Smooth muscle cell (in vitro differentiated cells): ENCODE measurements around the gene DKK1. TPM values are rescaled to one million over a fixed set of nuclear protein-coding genes. Genes with fewer than 3 reads are reported as not detected.
A peak's percentile ranks its signal among the peaks of the same experiment; 100 is the strongest.

Source experiments
- DNase-seq: peaks from one replicate; lab custom pipeline; 2025; ENCODE audit not compliant: unreplicated experiment; lab: John Stamatoyannopoulos, UW
- H2AFZ ChIP-seq: fragments of 200-600 bp; sonication (generic); 2 replicates; pipeline ENCODE4 v1.6.0; 2016; ENCODE audit warnings: antibody characterized with exemption, low read depth, mild to moderate bottlenecking
- H3F3A ChIP-seq: fragments of 200-600 bp; sonication (generic); 2 replicates; pipeline ENCODE4 v1.6.0; 2017; ENCODE audit warnings: antibody characterized with exemption, low read depth
- H3K27ac ChIP-seq: fragments of 200-600 bp; sonication (generic); 2 replicates; pipeline ENCODE4 v1.5.1; 2016; ENCODE audit warnings: low read depth, mild to moderate bottlenecking
- H3K27me3 ChIP-seq: fragments of 200-600 bp; sonication (generic); 2 replicates; pipeline ENCODE4 v1.6.1; 2016; ENCODE audit warnings: low read depth, mild to moderate bottlenecking
- H3K36me3 ChIP-seq: fragments of 200-600 bp; sonication (generic); 2 replicates; pipeline ENCODE4 v1.5.1; 2016; ENCODE audit warnings: low read depth
- H3K4me1 ChIP-seq: fragments of 200-600 bp; sonication (generic); 2 replicates; pipeline ENCODE4 v1.5.1; 2016; ENCODE audit warnings: low read depth
- H3K4me2 ChIP-seq: fragments of 200-600 bp; sonication (generic); 2 replicates; pipeline ENCODE4 v1.6.0; 2016; ENCODE audit warnings: mild to moderate bottlenecking
- H3K4me3 ChIP-seq: fragments of 200-600 bp; sonication (generic); 2 replicates; pipeline ENCODE4 v1.5.1; 2016; ENCODE audit warnings: mild to moderate bottlenecking
- H3K79me2 ChIP-seq: fragments of 200-600 bp; sonication (generic); 2 replicates; pipeline ENCODE4 v1.6.0; 2016; ENCODE audit warnings: low read depth, mild to moderate bottlenecking
- H3K9ac ChIP-seq: fragments of 200-600 bp; sonication (generic); 2 replicates; pipeline ENCODE4 v1.6.0; 2016; ENCODE audit warnings: low read depth
- H3K9me3 ChIP-seq: fragments of 200-600 bp; sonication (generic); replicated peaks from 2 replicates; pipeline ENCODE4 v1.5.1; 2016; ENCODE audit warnings: low read depth
- H4K20me1 ChIP-seq: fragments of 200-600 bp; sonication (generic); 2 replicates; pipeline ENCODE4 v1.6.0; 2016; ENCODE audit warnings: low read depth
- WGBS: methylation state at CpG from one replicate; pipeline ENCODE4 v1.1.7; 2016; ENCODE audit warnings: low lambda C conversion rate; 5-methylcytosine and 5-hydroxymethylcytosine counted together
- polyA plus RNA-seq: library from polyadenylated mRNA; unstranded; fragments of >200 nt; fragmentation: Nextera tagmentation; extraction: Ambion mirVana; gene quantifications from 2 replicates; pipeline ENCODE4 v1.2.1, GENCODE V29; 2016
- total RNA-seq: library from RNA; depleted of rRNA; stranded (reverse); fragments of >200 nt; gene quantifications from 2 replicates; pipeline ENCODE4 v1.2.3, GENCODE V29; 2014
- TF ChIP-seq, protein P1 (sequence below): fragments of 200-600 bp; sonication (generic); IDR thresholded peaks from 2 replicates; pipeline ENCODE4 v1.5.1; 2017; ENCODE audit warnings: borderline replicate concordance, mild to moderate bottlenecking, antibody characterized with exemption; ENCODE audit not compliant: insufficient read depth, poor library complexity, severe bottlenecking

Gene DKK1
- total and polyA plus RNA-seq, 2 experiments from 2014 or later: 59.5 to 76.6 TPM

DNA sequence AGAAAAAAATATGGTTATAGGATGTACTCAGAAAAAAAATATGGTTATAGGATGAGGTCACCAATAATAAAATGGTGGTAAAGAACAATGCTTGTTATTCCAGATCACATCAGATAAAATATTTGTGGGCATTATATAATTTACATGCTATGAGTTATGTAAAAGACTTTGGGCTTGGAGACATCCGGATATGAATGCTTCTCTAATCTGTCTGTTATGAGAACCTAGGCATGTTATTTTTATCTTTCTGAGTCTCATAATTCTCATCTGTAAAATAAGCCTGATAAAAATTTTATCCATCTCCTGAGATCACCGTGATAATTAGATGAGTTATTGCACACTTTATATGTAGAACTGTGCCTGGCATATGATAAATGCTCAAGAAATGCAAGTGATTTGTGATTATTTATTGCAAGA lies 37.8 kb downstream of the DKK1 start:
- Histone ChIP-seq H3K79me2 (no peaks in the 10 kb centered on the region), H2AFZ (no peak overlapping the region), H4K20me1 (no peaks in the 10 kb centered on the region), H3K4me2 (no peak overlapping the region), H3K9me3 (no peaks in the 10 kb centered on the region), H3K4me1 (peaks cover 5% of the 10 kb centered on the region), H3F3A (no peaks in the 10 kb centered on the region), H3K36me3 (no peaks in the 10 kb centered on the region), H3K4me3 (no peak overlapping the region), H3K27me3 (no peaks in the 10 kb centered on the region), H3K27ac (no peak overlapping the region), H3K9ac (no peak overlapping the region)
- TF ChIP-seq, protein P1, sequence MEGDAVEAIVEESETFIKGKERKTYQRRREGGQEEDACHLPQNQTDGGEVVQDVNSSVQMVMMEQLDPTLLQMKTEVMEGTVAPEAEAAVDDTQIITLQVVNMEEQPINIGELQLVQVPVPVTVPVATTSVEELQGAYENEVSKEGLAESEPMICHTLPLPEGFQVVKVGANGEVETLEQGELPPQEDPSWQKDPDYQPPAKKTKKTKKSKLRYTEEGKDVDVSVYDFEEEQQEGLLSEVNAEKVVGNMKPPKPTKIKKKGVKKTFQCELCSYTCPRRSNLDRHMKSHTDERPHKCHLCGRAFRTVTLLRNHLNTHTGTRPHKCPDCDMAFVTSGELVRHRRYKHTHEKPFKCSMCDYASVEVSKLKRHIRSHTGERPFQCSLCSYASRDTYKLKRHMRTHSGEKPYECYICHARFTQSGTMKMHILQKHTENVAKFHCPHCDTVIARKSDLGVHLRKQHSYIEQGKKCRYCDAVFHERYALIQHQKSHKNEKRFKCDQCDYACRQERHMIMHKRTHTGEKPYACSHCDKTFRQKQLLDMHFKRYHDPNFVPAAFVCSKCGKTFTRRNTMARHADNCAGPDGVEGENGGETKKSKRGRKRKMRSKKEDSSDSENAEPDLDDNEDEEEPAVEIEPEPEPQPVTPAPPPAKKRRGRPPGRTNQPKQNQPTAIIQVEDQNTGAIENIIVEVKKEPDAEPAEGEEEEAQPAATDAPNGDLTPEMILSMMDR: no peak
- WGBS: 87% methylated on average over 2 of the region's 2 CpGs
- no peak for DNase-seq

DNA sequence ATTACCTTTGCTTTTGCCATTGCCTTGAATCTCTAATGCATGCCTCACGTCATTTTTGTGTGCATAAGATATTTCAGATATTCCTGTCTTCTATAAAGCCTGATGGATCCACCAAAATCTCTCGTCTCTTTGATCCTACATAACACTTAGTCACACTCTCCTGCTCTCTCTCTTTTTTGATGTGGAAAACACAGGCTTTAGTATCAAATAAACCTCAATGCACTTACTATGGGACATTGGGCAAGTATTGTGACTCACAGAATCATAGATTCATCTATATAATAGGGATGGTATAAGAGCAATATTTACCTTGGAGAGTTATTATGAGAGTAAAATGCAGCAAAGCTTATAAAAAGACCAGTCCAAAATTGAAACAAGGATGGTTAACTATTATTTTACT lies 39.1 kb downstream of the DKK1 start:
- H3K27ac ChIP-seq: no peak overlapping the region
- 70% methylated on average over 2 of the region's 2 CpGs for WGBS

DNA sequence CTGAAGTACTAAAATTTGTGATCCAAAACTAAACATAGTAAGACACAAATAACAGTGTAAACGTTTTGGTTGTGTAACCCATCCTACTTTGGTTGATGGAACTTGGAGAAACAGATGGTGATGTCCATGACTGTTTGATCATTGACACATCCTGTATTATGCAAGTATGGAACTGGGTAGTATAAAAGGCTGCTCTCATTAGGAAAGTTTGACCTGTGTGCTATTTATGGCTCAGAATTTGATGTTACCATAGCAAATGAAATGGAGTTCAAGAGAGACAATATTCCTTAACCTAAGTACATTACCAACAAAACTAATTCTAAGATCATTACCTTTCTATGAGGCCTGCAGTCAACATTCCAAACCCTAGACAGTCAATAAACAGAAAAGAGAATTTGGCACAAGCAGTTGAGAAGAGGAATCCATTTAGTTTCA lies 39.9 kb downstream of the DKK1 start:
- Histone ChIP-seq H3K9ac (no peak overlapping the region), H3K27ac (no peak overlapping the region), H3F3A (no peaks in the 10 kb centered on the region), H4K20me1 (no peaks in the 10 kb centered on the region), H3K36me3 (no peaks in the 10 kb centered on the region), H3K4me1 (peaks cover 23% of the 10 kb centered on the region), H2AFZ (no peak overlapping the region), H3K27me3 (no peaks in the 10 kb centered on the region), H3K4me2 (no peak overlapping the region), H3K9me3 (no peaks in the 10 kb centered on the region), H3K79me2 (no peaks in the 10 kb centered on the region), H3K4me3 (no peak overlapping the region)
- TF ChIP-seq, protein P1: no peak
- DNase-seq: no peak
- 48% methylated on average over 1 of the region's 1 CpG for WGBS

More for the DNA sequence above, 39.1 kb downstream of the DKK1 start:
- H3F3A ChIP-seq: no peaks in the 10 kb centered on the region
- no peaks in the 10 kb centered on the region for H3K9me3 ChIP-seq
- H3K4me2 ChIP-seq: no peak overlapping the region
- H3K79me2 ChIP-seq: no peaks in the 10 kb centered on the region
- H3K4me1 ChIP-seq: peaks cover 15% of the 10 kb centered on the region
- H4K20me1 ChIP-seq: no peaks in the 10 kb centered on the region
- no peak for DNase-seq
- H3K4me3 ChIP-seq: no peak overlapping the region
- H3K36me3 ChIP-seq: no peaks in the 10 kb centered on the region
- no peak overlapping the region for H3K9ac ChIP-seq
- no peak overlapping the region for H2AFZ ChIP-seq
- no peaks in the 10 kb centered on the region for H3K27me3 ChIP-seq
- TF ChIP-seq, protein P1: no peak

DNA sequence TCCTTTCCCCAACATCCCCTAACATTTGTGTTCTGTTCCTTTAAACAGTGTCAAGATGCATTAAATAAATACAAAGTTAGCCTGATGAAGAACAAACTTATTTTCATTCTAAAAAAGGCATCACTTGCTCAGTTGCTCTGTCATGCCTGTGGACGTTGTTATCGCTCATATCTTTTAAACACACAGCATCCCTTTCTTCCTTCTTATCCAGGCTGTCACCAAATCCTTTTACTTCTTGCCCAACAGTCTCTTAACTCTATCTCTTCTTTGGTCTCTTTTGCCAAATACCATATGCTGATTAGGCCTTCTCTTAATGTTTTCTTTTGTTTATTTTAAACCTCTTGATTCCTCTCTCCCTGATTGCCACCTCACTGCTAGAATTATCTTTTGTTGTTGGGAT lies 43.9 kb downstream of the DKK1 start:
- peak overlapping the region; percentile 29 for H3K4me2 ChIP-seq
- H3K36me3 ChIP-seq: no peaks in the 10 kb centered on the region
- 21% methylated on average over 2 of the region's 2 CpGs for WGBS
- peak overlapping the region; percentile 60 for H2AFZ ChIP-seq
- H3K9me3 ChIP-seq: no peaks in the 10 kb centered on the region
- H3K4me3 ChIP-seq: no peak overlapping the region
- no peaks in the 10 kb centered on the region for H3K27me3 ChIP-seq
- DNase-seq: no peak
- no peaks in the 10 kb centered on the region for H3F3A ChIP-seq
- no peaks in the 10 kb centered on the region for H4K20me1 ChIP-seq
- no peak overlapping the region for H3K27ac ChIP-seq
- TF ChIP-seq, protein P1: no peak
- no peaks in the 10 kb centered on the region for H3K79me2 ChIP-seq
- peaks cover 27% of the 10 kb centered on the region for H3K4me1 ChIP-seq
- no peak overlapping the region for H3K9ac ChIP-seq
